ENCODE results near the gene DDR1.

DNA sequence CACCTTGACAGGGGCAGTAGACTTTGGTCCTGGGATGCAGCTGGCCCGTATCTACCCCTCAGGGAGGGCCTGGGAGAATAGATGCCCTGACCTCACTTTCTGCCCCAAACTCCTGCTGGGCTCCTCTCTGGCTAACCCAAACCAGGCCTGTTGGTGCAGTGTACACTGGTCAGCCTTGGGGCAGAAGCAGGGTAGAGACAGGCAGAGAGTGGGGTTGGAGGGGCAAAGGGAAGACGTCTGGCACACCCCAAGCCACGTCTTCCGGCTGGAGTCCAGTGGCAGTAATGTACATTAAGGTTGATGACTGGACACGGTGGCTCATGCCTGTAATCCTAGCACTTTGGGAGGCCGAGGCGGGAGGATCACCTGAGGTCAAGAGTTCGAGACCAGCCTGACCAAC is 9.3 kb downstream of the DDR1 start:
- TF ChIP-seq, protein P1, sequence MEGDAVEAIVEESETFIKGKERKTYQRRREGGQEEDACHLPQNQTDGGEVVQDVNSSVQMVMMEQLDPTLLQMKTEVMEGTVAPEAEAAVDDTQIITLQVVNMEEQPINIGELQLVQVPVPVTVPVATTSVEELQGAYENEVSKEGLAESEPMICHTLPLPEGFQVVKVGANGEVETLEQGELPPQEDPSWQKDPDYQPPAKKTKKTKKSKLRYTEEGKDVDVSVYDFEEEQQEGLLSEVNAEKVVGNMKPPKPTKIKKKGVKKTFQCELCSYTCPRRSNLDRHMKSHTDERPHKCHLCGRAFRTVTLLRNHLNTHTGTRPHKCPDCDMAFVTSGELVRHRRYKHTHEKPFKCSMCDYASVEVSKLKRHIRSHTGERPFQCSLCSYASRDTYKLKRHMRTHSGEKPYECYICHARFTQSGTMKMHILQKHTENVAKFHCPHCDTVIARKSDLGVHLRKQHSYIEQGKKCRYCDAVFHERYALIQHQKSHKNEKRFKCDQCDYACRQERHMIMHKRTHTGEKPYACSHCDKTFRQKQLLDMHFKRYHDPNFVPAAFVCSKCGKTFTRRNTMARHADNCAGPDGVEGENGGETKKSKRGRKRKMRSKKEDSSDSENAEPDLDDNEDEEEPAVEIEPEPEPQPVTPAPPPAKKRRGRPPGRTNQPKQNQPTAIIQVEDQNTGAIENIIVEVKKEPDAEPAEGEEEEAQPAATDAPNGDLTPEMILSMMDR (IDR thresholded peaks at IDR 0.05; ENCODE audit: low read depth, low read length) = no peak
- TF ChIP-seq POLR2A (IDR thresholded peaks at IDR 0.05; ENCODE audit: extremely low read depth, insufficient read length) = no peak
- TF ChIP-seq, protein P2, sequence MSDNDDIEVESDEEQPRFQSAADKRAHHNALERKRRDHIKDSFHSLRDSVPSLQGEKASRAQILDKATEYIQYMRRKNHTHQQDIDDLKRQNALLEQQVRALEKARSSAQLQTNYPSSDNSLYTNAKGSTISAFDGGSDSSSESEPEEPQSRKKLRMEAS (IDR thresholded peaks at IDR 0.05; ENCODE audit: low read depth, low read length) = no peak

All from NB4 (cell line).